ENCODE measurements around the gene PTGR2.
"Not testable (repeated sequence)": the region's sequence is repeated elsewhere in the genome, so short reads cannot be mapped to it uniquely, and the experiment has no call there.

The PTGR2 gene

DNA sequence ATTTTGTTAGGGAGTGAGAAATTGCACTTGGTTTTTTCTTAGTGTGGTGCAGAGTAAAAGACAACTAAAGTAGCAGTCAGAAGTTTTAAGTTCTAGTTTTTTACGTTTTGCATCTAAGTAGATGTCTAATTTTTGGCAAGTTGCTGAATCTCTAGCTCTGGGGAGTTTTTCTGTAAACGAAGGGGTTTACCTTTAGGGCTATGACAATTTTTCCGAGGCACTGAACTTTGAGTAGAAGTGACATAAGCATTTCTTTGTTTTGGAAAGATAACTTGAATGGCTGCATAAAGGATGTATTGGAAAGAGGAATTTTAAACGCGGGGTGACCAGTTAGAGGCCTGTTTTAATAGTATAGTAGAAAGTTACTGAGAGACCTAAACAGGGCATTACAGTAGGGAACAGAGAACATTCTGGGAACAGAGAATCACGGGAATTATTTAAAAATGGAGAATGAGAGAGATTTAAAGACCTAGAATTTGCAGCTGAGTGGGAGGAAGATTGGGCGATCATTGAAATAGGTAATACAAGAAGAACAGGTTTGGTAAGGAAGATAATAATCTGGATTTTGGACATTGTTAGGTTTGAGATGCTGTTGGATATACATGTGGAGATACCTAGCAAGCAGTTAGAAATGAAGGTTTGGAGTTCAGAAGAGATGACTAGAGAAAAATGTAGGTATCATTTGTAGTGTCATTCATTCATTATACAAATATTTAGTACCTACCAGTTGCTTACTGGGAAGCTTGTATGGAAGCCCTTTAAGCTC is 36.2 kb downstream of the PTGR2 start:
- no peak for DNase-seq

- DNase-seq, result no peak
Observed at GRCh38 chr14:73888460-73888725, 36.8 kb downstream of the PTGR2 start.

- no peak for DNase-seq
Observed at GRCh38 chr14:73888971-73889370, 37.3 kb downstream of the PTGR2 start.

DNA sequence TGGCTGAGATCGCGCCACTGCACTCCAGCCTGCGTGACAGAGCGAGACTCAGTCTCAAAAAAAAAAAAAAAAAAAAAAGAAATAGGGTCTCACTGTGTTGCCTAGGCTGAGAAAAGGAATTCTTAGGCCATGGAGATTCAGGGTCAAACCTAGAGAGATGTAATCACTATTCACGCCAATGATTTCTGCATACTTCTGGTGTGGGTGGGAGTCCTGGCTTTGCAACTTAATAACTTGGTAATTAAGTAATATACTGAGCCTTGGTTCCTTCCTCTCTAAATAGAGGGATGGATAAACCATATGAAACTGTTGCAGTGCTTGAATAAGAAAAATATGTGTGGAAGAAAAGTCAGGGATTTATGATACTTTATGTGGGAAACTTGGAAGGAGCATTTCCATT is 37.7 kb downstream of the PTGR2 start:
- DNase-seq, result no peak

DNA sequence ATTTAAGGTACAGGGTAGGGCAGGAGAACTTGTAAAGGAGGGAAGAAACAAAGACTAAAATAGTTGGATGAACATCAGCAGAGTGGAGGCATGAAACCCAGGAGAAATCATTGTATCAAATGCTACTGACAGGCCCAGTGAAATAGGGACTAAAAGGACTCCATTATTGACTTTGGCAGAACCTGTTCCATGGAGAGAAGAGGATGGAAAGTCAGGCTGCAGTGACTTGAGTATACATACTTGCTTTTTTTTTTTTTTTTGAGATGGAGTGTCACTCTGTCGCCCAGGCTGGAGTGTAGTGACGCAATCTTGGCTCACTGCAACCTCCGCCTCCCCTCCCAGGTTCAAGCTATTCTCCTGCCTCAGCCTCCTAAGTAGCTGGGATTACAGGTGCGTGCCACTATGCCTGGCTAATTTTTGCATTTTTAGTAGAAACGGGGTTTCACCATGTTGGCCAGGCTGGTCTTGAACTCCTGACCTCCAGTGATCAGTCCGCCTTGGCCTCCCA is 42.6 kb downstream of the PTGR2 start:
- DNase-seq, result not testable (repeated sequence)

GRCh38 chr14:73895939-73896338 is 44.3 kb downstream of the PTGR2 start:
- DNase-seq, result no peak

DNA sequence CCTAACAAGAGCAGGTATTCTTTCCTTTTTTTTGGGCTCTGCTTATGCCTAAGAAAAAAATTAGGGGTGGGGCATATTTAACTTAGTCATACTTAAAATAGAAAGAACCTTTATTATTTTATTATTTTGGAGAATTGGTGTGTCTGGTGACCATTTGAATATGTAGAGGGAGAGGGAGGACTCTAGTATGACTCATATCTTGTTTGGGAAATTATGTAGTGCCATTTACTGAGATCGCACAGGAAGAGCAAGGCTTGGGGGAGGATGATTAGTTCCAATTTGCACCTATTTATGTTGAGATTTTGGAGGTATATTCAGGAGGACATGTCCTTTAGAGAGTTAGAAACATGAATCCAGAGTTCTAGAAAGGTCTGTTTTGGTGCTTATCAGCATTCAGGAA is 44.9 kb downstream of the PTGR2 start:
- DNase-seq, result no peak

GRCh38 chr14:73903028-73903427 is 51.4 kb downstream of the PTGR2 start:
- DNase-seq, result no peak

GRCh38 chr14:73909681-73910080 is 58.0 kb downstream of the PTGR2 start:
- DNase-seq, result no peak

- DNase-seq, result no peak
Observed at GRCh38 chr14:73913256-73913655, 61.6 kb downstream of the PTGR2 start.

DNA sequence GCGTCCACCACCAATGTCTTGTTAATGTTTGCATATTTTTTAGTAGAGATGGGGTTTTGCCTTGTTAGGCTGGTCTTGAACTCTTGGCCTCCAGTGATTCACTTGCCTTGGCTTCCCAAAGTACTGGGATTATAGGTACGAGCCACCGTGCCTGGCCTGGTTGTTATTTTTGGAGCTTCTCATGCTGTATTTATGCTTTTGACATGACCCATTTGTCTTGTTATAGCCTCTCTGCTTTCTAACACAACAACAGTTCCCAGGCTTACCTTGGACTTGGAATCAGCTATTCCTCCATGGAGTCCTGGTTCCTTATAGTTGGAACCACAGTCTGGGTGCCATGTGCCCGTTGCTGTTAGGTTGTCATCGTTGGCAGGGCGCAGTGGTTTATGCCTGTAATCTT is 64.7 kb downstream of the PTGR2 start:
- no peak for DNase-seq

GRCh38 chr14:73919457-73919856 is 67.8 kb downstream of the PTGR2 start:
- not testable (repeated sequence) for DNase-seq

DNA sequence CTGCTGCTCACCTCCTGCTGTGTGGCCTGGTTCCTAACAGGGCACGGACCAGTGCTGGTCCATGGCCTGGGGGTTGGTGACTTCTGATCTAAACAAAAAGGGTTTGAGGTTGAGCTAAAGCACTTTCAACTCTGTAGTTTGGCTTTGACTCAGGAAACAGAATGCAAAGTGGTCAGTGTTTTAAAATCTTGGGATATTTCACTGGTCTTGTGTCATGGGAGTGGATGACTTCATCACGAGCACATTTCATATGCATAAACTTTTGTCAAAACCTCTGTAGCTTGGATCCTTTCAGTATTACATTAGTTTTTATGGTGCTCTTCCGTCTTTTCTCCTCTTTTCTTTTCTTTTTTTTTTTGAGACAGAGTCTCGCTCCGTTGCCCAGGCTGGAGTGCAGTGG is 72.7 kb downstream of the PTGR2 start:
- DNase-seq, result no peak
